PFSK-1 (cell line): ENCODE results near the gene EXOC6.

Experiments
- FOXP2 ChIP-seq: optimal IDR thresholded peaks from 2 replicates; pipeline ENCODE3; 2011; ENCODE audit warnings: borderline replicate concordance, control low read depth, inconsistent platforms; ENCODE audit not compliant: insufficient read depth; ENCODE audit errors: extremely low read length, extremely low read depth
- POLR2AphosphoS5 ChIP-seq: IDR thresholded peaks from 2 replicates; pipeline ENCODE4 v1.6.1; 2012; ENCODE audit warnings: low read depth, mild to moderate bottlenecking, control low read depth, low read length, moderate library complexity
- REST ChIP-seq, 2 experiments: IDR thresholded peaks; 2 replicates each; pipeline versions ENCODE4 v1.6.1 to v1.8.0; 2011 to 2012; ENCODE audit warnings: low read depth in 2 of 2, low read length in 2 of 2, control low read depth in 1 of 2, inconsistent platforms in 1 of 2, mild to moderate bottlenecking in 1 of 2, moderate library complexity in 1 of 2; ENCODE audit not compliant: insufficient read depth in 1 of 2
- SIN3A ChIP-seq: IDR thresholded peaks from 2 replicates; pipeline ENCODE4 v1.6.1; 2012; ENCODE audit warnings: mild to moderate bottlenecking, low read length, moderate library complexity, borderline replicate concordance; ENCODE audit not compliant: insufficient read depth
- TAF1 ChIP-seq: IDR thresholded peaks from 2 replicates; pipeline ENCODE4 v1.6.1; 2012; ENCODE audit warnings: low read length, control low read depth, borderline replicate concordance; ENCODE audit not compliant: insufficient read depth

Gene EXOC6

GRCh38 chr10:93081318-93081717, 233.0 kb downstream of the EXOC6 start:
- TF ChIP-seq REST (IDR thresholded peaks at IDR 0.05; ENCODE audit: insufficient read depth in 1 of 2, low read depth in 2 of 2, low read length in 2 of 2) = no peak
- TF ChIP-seq SIN3A = no peak
- no peak for TF ChIP-seq TAF1
- TF ChIP-seq FOXP2 = no peak
- TF ChIP-seq POLR2AphosphoS5 = no peak

- TF ChIP-seq REST (IDR thresholded peaks at IDR 0.05; ENCODE audit: insufficient read depth in 1 of 2, low read depth in 2 of 2, low read length in 2 of 2) = no peak
- no peak for TF ChIP-seq FOXP2
- TF ChIP-seq POLR2AphosphoS5 = no peak
Measured at GRCh38 chr10:93081834-93082233, 233.5 kb downstream of the EXOC6 start.

- TF ChIP-seq SIN3A (no peak), TAF1 (no peak), FOXP2 (no peak), REST (IDR thresholded peaks at IDR 0.05; ENCODE audit: insufficient read depth in 1 of 2, low read depth in 2 of 2, low read length in 2 of 2) (no peak), POLR2AphosphoS5 (no peak)
Measured at GRCh38 chr10:93083743-93084539, 235.6 kb downstream of the EXOC6 start.

- TF ChIP-seq FOXP2 (no peak), REST (IDR thresholded peaks at IDR 0.05; ENCODE audit: insufficient read depth in 1 of 2, low read depth in 2 of 2, low read length in 2 of 2) (no peak), SIN3A (no peak), POLR2AphosphoS5 (no peak)
Measured at GRCh38 chr10:93085272-93085859, 237.0 kb downstream of the EXOC6 start.
